ENCODE data around the gene OTULIN.

OTULIN gene

GRCh38 chr5:14722923-14723322 is 58.4 kb downstream of the OTULIN start:
- DNase-seq, result no peak

- no peak for DNase-seq
Measured at GRCh38 chr5:14723701-14724132, 59.2 kb downstream of the OTULIN start.

- no peak for DNase-seq
Measured at GRCh38 chr5:14724633-14725032, 60.1 kb downstream of the OTULIN start.

GRCh38 chr5:14726066-14726838 is 61.7 kb downstream of the OTULIN start:
- DNase-seq, result no peak

GRCh38 chr5:14727428-14727865 is 62.9 kb downstream of the OTULIN start:
- peak; percentile 58 for DNase-seq

- no peak for DNase-seq
Measured at GRCh38 chr5:14727928-14728458, 63.5 kb downstream of the OTULIN start.

GRCh38 chr5:14728459-14728938 is 64.0 kb downstream of the OTULIN start:
- DNase-seq, result no peak

GRCh38 chr5:14729448-14730385 is 65.2 kb downstream of the OTULIN start:
- no peak for DNase-seq

- no peak for DNase-seq
Measured at GRCh38 chr5:14730466-14730865, 65.9 kb downstream of the OTULIN start.

GRCh38 chr5:14730881-14731280 is 66.4 kb downstream of the OTULIN start:
- no peak for DNase-seq

- DNase-seq, result no peak
Measured at GRCh38 chr5:14732991-14733390, 68.5 kb downstream of the OTULIN start.

- no peak for DNase-seq
Measured at GRCh38 chr5:14733661-14734060, 69.1 kb downstream of the OTULIN start.

- DNase-seq, result no peak
Measured at GRCh38 chr5:14734396-14734795, 69.9 kb downstream of the OTULIN start.

GRCh38 chr5:14735944-14736343 is 71.4 kb downstream of the OTULIN start:
- DNase-seq, result no peak

GRCh38 chr5:14737291-14737690 is 72.8 kb downstream of the OTULIN start:
- no peak for DNase-seq

- DNase-seq, result no peak
Measured at GRCh38 chr5:14738050-14738449, 73.5 kb downstream of the OTULIN start.

GRCh38 chr5:14739538-14739937 is 75.0 kb downstream of the OTULIN start:
- DNase-seq, result no peak

- no peak for DNase-seq
Measured at GRCh38 chr5:14739981-14740380, 75.5 kb downstream of the OTULIN start.

GRCh38 chr5:14741131-14741530 is 76.6 kb downstream of the OTULIN start:
- DNase-seq, result no peak

GRCh38 chr5:14741801-14742440 is 77.4 kb downstream of the OTULIN start:
- no peak for DNase-seq

- DNase-seq, result no peak
Measured at GRCh38 chr5:14742498-14742897, 78.0 kb downstream of the OTULIN start.

- no peak for DNase-seq
Measured at GRCh38 chr5:14743601-14744295, 79.2 kb downstream of the OTULIN start.

Data from CD4-positive, alpha-beta T cell treated with Interferon gamma for 1 hour (primary cell).